Choroid plexus epithelial cell (primary cell): ENCODE data around the gene SIDT1.
A peak's percentile ranks its signal among the peaks of the same experiment; 100 is the strongest.

Experiments used
- DNase-seq: peaks from one replicate; pipeline ENCODE4 v3.0.0-alpha.2; 2010; ENCODE audit warnings: low read depth
- H3K4me3 ChIP-seq: 2 replicates; pipeline ENCODE4 v1.5.1; 2011; ENCODE audit warnings: low read depth, mild to moderate bottlenecking, control low read depth, low read length, moderate library complexity
- CTCF ChIP-seq: conservative IDR thresholded peaks from 2 replicates; pipeline ENCODE4 v1.5.1; 2011; ENCODE audit warnings: low read depth, mild to moderate bottlenecking, control low read depth, inconsistent platforms, low read length, moderate library complexity

SIDT1 gene

GRCh38 chr3:113501597-113501996 is 30.8 kb upstream of the SIDT1 start:
- no peak for TF ChIP-seq CTCF
- DNase-seq, result no peak
- no peak overlapping the region for H3K4me3 ChIP-seq

- H3K4me3 ChIP-seq, result no peak overlapping the region
- no peak for DNase-seq
- TF ChIP-seq CTCF, result no peak
Measured at GRCh38 chr3:113505867-113506266, 26.5 kb upstream of the SIDT1 start.

- no peak for TF ChIP-seq CTCF
- peak; percentile 8 for DNase-seq
- H3K4me3 ChIP-seq, result no peak overlapping the region
Measured at GRCh38 chr3:113507501-113508067, 24.8 kb upstream of the SIDT1 start.

GRCh38 chr3:113508966-113509365 is 23.4 kb upstream of the SIDT1 start:
- no peak overlapping the region for H3K4me3 ChIP-seq
- no peak for DNase-seq
- TF ChIP-seq CTCF, result no peak

- no peak for TF ChIP-seq CTCF
- H3K4me3 ChIP-seq, result peak overlapping the region; percentile 96
- peak; percentile 36 for DNase-seq
Measured at GRCh38 chr3:113514265-113514769, 18.0 kb upstream of the SIDT1 start.

GRCh38 chr3:113516115-113516505 is 16.2 kb upstream of the SIDT1 start:
- peak; percentile 26 for DNase-seq
- no peak overlapping the region for H3K4me3 ChIP-seq
- peak; percentile 25 for TF ChIP-seq CTCF

- no peak for DNase-seq
- no peak for TF ChIP-seq CTCF
- H3K4me3 ChIP-seq, result no peak overlapping the region
Measured at GRCh38 chr3:113521981-113522380, 10.4 kb upstream of the SIDT1 start.
